Mesendoderm (in vitro differentiated cells): ENCODE data around the gene LYZL2.
A peak's percentile ranks its signal among the peaks of the same experiment; 100 is the strongest.
"Not testable (repeated sequence)": the region's sequence is repeated elsewhere in the genome, so short reads cannot be mapped to it uniquely, and the experiment has no call there.

Experiments used
- DNase-seq: peaks from one replicate; pipeline ENCODE4 v3.0.0; 2013
- H2AK5ac ChIP-seq: 2 replicates; pipeline ENCODE4 v1.6.1; 2013; ENCODE audit warnings: low read length, inconsistent platforms
- H2BK120ac ChIP-seq: 2 replicates; pipeline ENCODE4 v1.6.1; 2013; ENCODE audit warnings: low read depth, mild to moderate bottlenecking, low read length, moderate library complexity, mixed read lengths
- H2BK15ac ChIP-seq: replicated peaks from 2 replicates; pipeline ENCODE4 v1.6.1; 2013; ENCODE audit warnings: low read depth, mild to moderate bottlenecking, moderate library complexity
- H2BK5ac ChIP-seq: 2 replicates; pipeline ENCODE4 v1.6.1; 2013; ENCODE audit warnings: low read length, inconsistent platforms
- H3K18ac ChIP-seq: 2 replicates; pipeline ENCODE4 v1.6.1; 2013; ENCODE audit warnings: mild to moderate bottlenecking, low read length, mixed read lengths
- H3K23ac ChIP-seq: one replicate; pipeline ENCODE4 v1.6.1; 2013; ENCODE audit warnings: low read length
- H3K27ac ChIP-seq: 2 replicates; pipeline ENCODE4 v1.5.1; 2013; ENCODE audit warnings: low read depth, mild to moderate bottlenecking, inconsistent platforms, low read length, moderate library complexity
- H3K27me3 ChIP-seq: 2 replicates; pipeline ENCODE4 v1.6.1; 2013; ENCODE audit warnings: low read length, control low read depth, mild to moderate bottlenecking, inconsistent platforms; ENCODE audit not compliant: insufficient read depth, poor library complexity
- H3K36me3 ChIP-seq: 2 replicates; pipeline ENCODE4 v1.6.1; 2013; ENCODE audit warnings: low read length, inconsistent platforms; ENCODE audit not compliant: control insufficient read depth, insufficient read depth
- H3K4ac ChIP-seq: one replicate; pipeline ENCODE4 v1.6.1; 2013; ENCODE audit warnings: low read depth, mild to moderate bottlenecking, low read length, moderate library complexity
- H3K4me1 ChIP-seq: 2 replicates; pipeline ENCODE4 v1.6.1; 2013; ENCODE audit warnings: low read depth, low read length, inconsistent platforms; ENCODE audit not compliant: control insufficient read depth
- H3K4me2 ChIP-seq: 2 replicates; pipeline ENCODE4 v1.6.1; 2013; ENCODE audit warnings: low read length
- H3K4me3 ChIP-seq: 2 replicates; pipeline ENCODE4 v1.5.1; 2013; ENCODE audit warnings: mild to moderate bottlenecking, low read length
- H3K56ac ChIP-seq: one replicate; pipeline ENCODE4 v1.6.1; 2013; ENCODE audit warnings: low read length
- H3K79me1 ChIP-seq: 2 replicates; pipeline ENCODE4 v1.6.1; 2013; ENCODE audit warnings: low read length, inconsistent platforms
- H3K79me2 ChIP-seq: 2 replicates; pipeline ENCODE4 v1.6.1; 2013; ENCODE audit warnings: mild to moderate bottlenecking, low read length; ENCODE audit not compliant: control insufficient read depth, insufficient read depth
- H3K9ac ChIP-seq: 2 replicates; pipeline ENCODE4 v1.6.1; 2013; ENCODE audit warnings: low read length, inconsistent platforms
- H4K5ac ChIP-seq: one replicate; pipeline ENCODE4 v1.6.1; 2013; ENCODE audit warnings: low read length
- H4K8ac ChIP-seq: one replicate; pipeline ENCODE4 v1.6.1; 2013; ENCODE audit warnings: low read depth, mild to moderate bottlenecking, control low read depth, low read length, moderate library complexity
- WGBS: extraction: QIAGEN DNeasy Blood & Tissue Kit; methylation state at CpG from one replicate; pipeline ENCODE4 v1.1.7; 2013; ENCODE audit warnings: low lambda C conversion rate, missing lambda C conversion rate; ENCODE audit not compliant: insufficient coverage; ENCODE audit errors: extremely low coverage; 5-methylcytosine and 5-hydroxymethylcytosine counted together

Gene LYZL2

GRCh38 chr10:30625080-30625479 is 4.5 kb downstream of the LYZL2 start:
- no CpG with 5 or more reads among the region's 3 CpGs for WGBS
- Histone ChIP-seq H3K23ac (no peak overlapping the region), H3K9ac (no peak overlapping the region), H3K56ac (no peak overlapping the region), H3K4me2 (no peak overlapping the region), H3K79me1 (no peaks in the 10 kb centered on the region), H4K8ac (no peak overlapping the region), H3K4me1 (no peaks in the 10 kb centered on the region), H2AK5ac (no peak overlapping the region), H3K4me3 (no peak overlapping the region), H2BK5ac (no peak overlapping the region), H2BK120ac (no peak overlapping the region), H3K79me2 (no peaks in the 10 kb centered on the region), H3K36me3 (no peaks in the 10 kb centered on the region), H3K27ac (no peak overlapping the region), H3K27me3 (no peaks in the 10 kb centered on the region), H4K5ac (no peak overlapping the region), H3K4ac (no peak overlapping the region), H3K18ac (no peak overlapping the region), H2BK15ac (no peak overlapping the region)
- no peak for DNase-seq

DNA sequence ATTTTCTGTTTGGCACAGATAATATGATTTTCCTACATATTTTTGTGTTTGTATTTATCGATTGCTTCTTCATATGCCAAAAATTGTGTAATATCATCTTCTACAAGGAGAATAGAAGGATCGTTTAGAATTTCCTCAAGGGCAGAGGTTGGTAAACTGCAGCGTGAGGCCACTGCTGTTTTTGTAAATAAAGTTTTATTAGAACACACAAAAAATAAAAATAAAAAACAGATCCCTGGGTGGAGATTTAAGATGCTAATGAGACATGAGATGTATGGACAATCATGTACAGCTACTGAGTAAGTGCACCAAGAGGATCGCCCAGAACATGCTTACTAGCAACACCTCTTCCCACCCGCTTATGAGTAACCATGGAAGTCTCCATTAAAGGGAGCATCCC is 9.6 kb downstream of the LYZL2 start:
- no peaks in the 10 kb centered on the region for H3K27me3 ChIP-seq
- no peaks in the 10 kb centered on the region for H3K4me1 ChIP-seq
- no peak overlapping the region for H3K4me3 ChIP-seq
- H3K27ac ChIP-seq: no peak overlapping the region
- H4K8ac ChIP-seq: no peak overlapping the region
- H4K5ac ChIP-seq: no peak overlapping the region
- H2BK120ac ChIP-seq: no peak overlapping the region
- no peak overlapping the region for H3K4me2 ChIP-seq
- H3K36me3 ChIP-seq: no peaks in the 10 kb centered on the region
- no peak overlapping the region for H3K23ac ChIP-seq
- no peak overlapping the region for H2AK5ac ChIP-seq
- WGBS: no CpG with 5 or more reads among the region's 5 CpGs
- DNase-seq: no peak
- no peak overlapping the region for H3K9ac ChIP-seq
- H3K79me2 ChIP-seq: no peaks in the 10 kb centered on the region
- no peak overlapping the region for H2BK5ac ChIP-seq
- no peak overlapping the region for H3K18ac ChIP-seq
- no peak overlapping the region for H3K56ac ChIP-seq
- H2BK15ac ChIP-seq: no peak overlapping the region
- H3K4ac ChIP-seq: no peak overlapping the region
- H3K79me1 ChIP-seq: no peaks in the 10 kb centered on the region

- Histone ChIP-seq H3K4me3 (no peak overlapping the region), H3K56ac (no peak overlapping the region), H3K79me2 (no peaks in the 10 kb centered on the region), H2BK15ac (no peak overlapping the region), H3K9ac (no peak overlapping the region), H3K27ac (no peak overlapping the region), H3K23ac (no peak overlapping the region), H4K8ac (no peak overlapping the region), H3K36me3 (no peaks in the 10 kb centered on the region), H3K18ac (no peak overlapping the region), H3K79me1 (no peaks in the 10 kb centered on the region), H3K27me3 (no peaks in the 10 kb centered on the region), H2BK120ac (no peak overlapping the region), H3K4me2 (no peak overlapping the region), H3K4me1 (no peaks in the 10 kb centered on the region), H2BK5ac (no peak overlapping the region), H4K5ac (no peak overlapping the region), H3K4ac (no peak overlapping the region), H2AK5ac (no peak overlapping the region)
- DNase-seq: no peak
- no CpG with 5 or more reads among the region's 7 CpGs for WGBS
These were observed 12.5 kb downstream of the LYZL2 start for GRCh38 chr10:30617070-30617469.

DNA sequence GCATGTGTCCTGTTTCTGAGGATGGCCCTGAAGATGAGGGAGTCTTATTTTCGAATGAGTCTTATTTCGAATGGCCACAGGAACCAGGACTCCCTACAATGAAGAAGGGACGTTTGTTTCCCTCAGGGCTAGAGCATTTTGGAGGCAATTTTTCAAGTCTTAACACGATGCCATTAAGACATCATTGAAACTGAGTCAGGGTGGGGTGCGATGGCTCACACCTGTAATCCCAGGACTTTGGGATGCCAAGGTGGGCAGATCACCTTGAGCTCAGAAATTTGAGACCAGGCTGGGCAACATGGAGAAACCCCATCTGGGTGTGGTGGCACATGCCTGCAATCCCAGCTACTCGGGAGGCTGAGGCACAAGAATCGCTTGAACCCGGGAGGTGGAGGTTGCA is 18.5 kb downstream of the LYZL2 start:
- not testable (repeated sequence) for H3K4ac ChIP-seq, H4K8ac ChIP-seq, H4K5ac ChIP-seq, H3K27me3 ChIP-seq, H3K23ac ChIP-seq, H3K4me1 ChIP-seq, H3K36me3 ChIP-seq, DNase-seq, H3K4me3 ChIP-seq, H3K79me2 ChIP-seq, H2BK120ac ChIP-seq, H3K9ac ChIP-seq, H3K56ac ChIP-seq, H2AK5ac ChIP-seq, H2BK15ac ChIP-seq, H3K27ac ChIP-seq, H2BK5ac ChIP-seq, H3K18ac ChIP-seq, H3K79me1 ChIP-seq, H3K4me2 ChIP-seq
- no CpG with 5 or more reads among the region's 8 CpGs for WGBS

DNA sequence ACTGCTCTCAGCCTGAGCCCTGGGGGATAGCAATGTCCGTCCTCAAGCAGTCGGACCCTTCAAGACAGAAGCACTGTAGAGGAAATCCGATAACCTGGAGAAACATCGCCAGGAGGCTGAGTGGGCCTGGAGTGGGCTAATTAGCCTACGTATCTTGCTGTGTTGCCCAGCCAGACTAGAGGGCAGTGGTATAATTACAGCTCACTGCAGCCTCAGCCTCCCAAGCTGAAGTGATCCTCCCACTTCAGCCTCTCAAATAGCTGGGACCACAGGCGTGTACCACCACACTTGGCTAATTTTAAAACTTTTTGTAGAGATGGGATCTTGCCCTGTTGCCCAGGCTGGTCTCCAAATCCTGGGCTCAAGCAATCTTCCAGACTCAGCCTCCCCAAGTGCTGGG is 21.7 kb downstream of the LYZL2 start:
- H3K23ac ChIP-seq: no peak overlapping the region
- no peak overlapping the region for H2BK5ac ChIP-seq
- H4K5ac ChIP-seq: no peak overlapping the region
- H3K27ac ChIP-seq: no peak overlapping the region
- DNase-seq: no peak
- H3K4me1 ChIP-seq: no peaks in the 10 kb centered on the region
- H2BK15ac ChIP-seq: no peak overlapping the region
- H2AK5ac ChIP-seq: no peak overlapping the region
- no peaks in the 10 kb centered on the region for H3K79me2 ChIP-seq
- no peaks in the 10 kb centered on the region for H3K79me1 ChIP-seq
- H3K4me2 ChIP-seq: no peak overlapping the region
- WGBS: no CpG with 5 or more reads among the region's 6 CpGs
- no peaks in the 10 kb centered on the region for H3K36me3 ChIP-seq
- no peak overlapping the region for H2BK120ac ChIP-seq
- H3K9ac ChIP-seq: no peak overlapping the region
- H3K56ac ChIP-seq: no peak overlapping the region
- no peaks in the 10 kb centered on the region for H3K27me3 ChIP-seq
- H4K8ac ChIP-seq: no peak overlapping the region
- no peak overlapping the region for H3K4me3 ChIP-seq
- no peak overlapping the region for H3K4ac ChIP-seq
- H3K18ac ChIP-seq: no peak overlapping the region

DNA sequence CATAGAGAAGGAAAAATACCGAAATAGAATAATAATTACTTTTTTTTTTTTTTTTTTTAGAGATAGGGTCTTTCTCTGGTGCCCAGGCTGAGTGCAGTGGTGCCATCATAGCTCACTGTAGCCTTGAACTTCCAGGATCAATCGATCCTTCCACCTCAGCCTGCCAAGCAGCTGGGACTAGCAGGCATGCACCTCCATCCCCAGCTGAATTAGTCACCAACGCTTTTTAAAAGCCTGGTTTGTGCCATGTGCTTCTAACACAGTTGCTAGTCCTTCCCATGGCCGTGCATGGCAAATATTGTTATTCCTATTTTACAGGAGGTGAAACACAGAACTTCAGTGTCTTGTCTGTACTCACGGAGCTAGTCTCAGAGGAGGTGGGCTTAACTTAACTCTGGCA is 23.2 kb downstream of the LYZL2 start:
- Histone ChIP-seq H3K23ac (no peak overlapping the region), H2BK120ac (no peak overlapping the region), H3K27ac (no peak overlapping the region), H4K8ac (no peak overlapping the region), H3K27me3 (no peaks in the 10 kb centered on the region), H3K4me3 (no peak overlapping the region), H2BK5ac (no peak overlapping the region), H4K5ac (no peak overlapping the region), H2BK15ac (no peak overlapping the region), H2AK5ac (no peak overlapping the region), H3K4me2 (no peak overlapping the region), H3K4me1 (no peaks in the 10 kb centered on the region), H3K9ac (no peak overlapping the region), H3K56ac (no peak overlapping the region), H3K79me1 (no peaks in the 10 kb centered on the region), H3K18ac (peak overlapping the region; percentile 12), H3K4ac (no peak overlapping the region), H3K79me2 (no peaks in the 10 kb centered on the region), H3K36me3 (no peaks in the 10 kb centered on the region)
- no CpG with 5 or more reads among the region's 5 CpGs for WGBS
- no peak for DNase-seq
